SU-DHL-6 (cell line): ENCODE data around the gene EXD2.

Experiments
- H2AFZ ChIP-seq: fragments of 200-600 bp; sonication (generic); 2 replicates; pipeline ENCODE4 v1.6.1; 2014; ENCODE audit warnings: low read depth, mild to moderate bottlenecking, moderate library complexity, mixed read lengths, antibody characterized with exemption, low read length; ENCODE audit not compliant: severe bottlenecking
- H3F3A ChIP-seq: fragments of 200-600 bp; shearing (Covaris generic); 2 replicates; pipeline ENCODE4 v1.6.0; 2016; ENCODE audit warnings: antibody characterized with exemption, mild to moderate bottlenecking; ENCODE audit not compliant: insufficient read depth
- H3K27ac ChIP-seq: fragments of 200-600 bp; sonication (generic); 2 replicates; pipeline ENCODE4 v1.5.1; 2016; ENCODE audit warnings: low read depth, mild to moderate bottlenecking, low read length, moderate library complexity, mixed read lengths
- H3K27me3 ChIP-seq: fragments of 200-600 bp; sonication (generic), shearing (Covaris generic); 2 replicates; pipeline ENCODE4 v1.6.0; 2014; ENCODE audit warnings: mild to moderate bottlenecking, low read length
- H3K36me3 ChIP-seq: fragments of 200-600 bp; sonication (generic); 2 replicates; pipeline ENCODE4 v1.6.1; 2014; ENCODE audit warnings: mild to moderate bottlenecking, low read length, mixed read lengths
- H3K4me2 ChIP-seq: fragments of 300-600, 200-600 bp; shearing (Covaris generic), sonication (generic); 2 replicates; pipeline ENCODE4 v1.6.0; 2014; ENCODE audit warnings: low read length, low read depth, mild to moderate bottlenecking; ENCODE audit not compliant: poor library complexity, severe bottlenecking
- H3K4me3 ChIP-seq: fragments of 200-600 bp; sonication (generic); 2 replicates; pipeline ENCODE4 v1.5.1; 2014; ENCODE audit warnings: antibody characterized with exemption, low read length, mild to moderate bottlenecking, mixed read lengths; ENCODE audit not compliant: insufficient read depth, poor library complexity, severe bottlenecking
- H3K79me2 ChIP-seq: fragments of 200-600 bp; sonication (generic); 2 replicates; pipeline ENCODE4 v1.6.1; 2014; ENCODE audit warnings: mild to moderate bottlenecking, low read length, moderate library complexity; ENCODE audit not compliant: insufficient read depth
- H3K9ac ChIP-seq: fragments of 200-600 bp; sonication (generic); 2 replicates; pipeline ENCODE4 v1.7.0; 2014; ENCODE audit warnings: mild to moderate bottlenecking, low read length
- H3K9me2 ChIP-seq: fragments of 200-600 bp; sonication (generic); replicated peaks from 2 replicates; pipeline ENCODE4 v1.6.1; 2014; ENCODE audit warnings: low read length; ENCODE audit not compliant: insufficient read depth
- H3K9me3 ChIP-seq: fragments of 200-600 bp; sonication (generic); 2 replicates; pipeline ENCODE4 v1.6.1; 2014; ENCODE audit warnings: low read length, mixed read lengths; ENCODE audit not compliant: insufficient read depth
- H4K20me1 ChIP-seq: fragments of 200-600 bp; sonication (generic); 2 replicates; pipeline ENCODE4 v1.6.1; 2014; ENCODE audit warnings: low read depth, mild to moderate bottlenecking, antibody characterized with exemption, low read length, moderate library complexity, mixed read lengths
- EZH2phosphoT487 ChIP-seq: fragments of 200-600 bp; sonication (generic), shearing (Covaris generic); conservative IDR thresholded peaks from 2 replicates; pipeline ENCODE4 v1.6.1; 2018; ENCODE audit warnings: mild to moderate bottlenecking, antibody characterized with exemption, low read length, moderate library complexity, mixed read lengths
- TF ChIP-seq, protein P1 (sequence below): fragments of 200-600 bp; sonication (generic); IDR thresholded peaks from one replicate; pipeline ENCODE4 v1.5.1; 2017; ENCODE audit warnings: antibody characterized with exemption, mild to moderate bottlenecking, low read length, moderate library complexity; ENCODE audit not compliant: insufficient read depth, poor library complexity, severe bottlenecking

The EXD2 gene

DNA sequence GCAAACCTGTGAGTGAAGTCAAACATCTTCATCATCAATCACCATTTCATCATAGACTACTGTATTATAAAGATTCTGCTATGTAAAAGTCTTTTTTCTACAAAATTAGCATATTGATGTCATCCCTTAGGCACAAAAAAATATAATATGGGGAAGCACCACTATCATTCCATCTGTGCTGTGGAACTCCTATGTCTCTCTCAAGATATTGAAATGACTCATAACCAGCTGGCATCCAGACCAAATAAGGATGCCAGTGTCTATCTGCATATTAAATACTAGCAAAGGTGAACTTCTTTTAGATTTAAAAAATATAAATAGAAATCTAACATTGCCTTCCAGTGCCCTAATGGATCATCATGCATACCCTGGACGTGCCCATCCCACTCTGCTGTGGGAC, 20.5 kb upstream of the EXD2 start:
- Histone ChIP-seq H3F3A (no peaks in the 10 kb centered on the region), H3K27ac (no peak overlapping the region), H4K20me1 (no peaks in the 10 kb centered on the region), H3K9me3 (no peaks in the 10 kb centered on the region), H3K36me3 (no peaks in the 10 kb centered on the region), H3K27me3 (no peaks in the 10 kb centered on the region), H3K9ac (no peak overlapping the region), H3K4me2 (no peak overlapping the region), H3K79me2 (no peaks in the 10 kb centered on the region), H3K4me3 (no peak overlapping the region), H3K9me2 (no peaks in the 10 kb centered on the region), H2AFZ (no peak overlapping the region)
- no peak for TF ChIP-seq EZH2phosphoT487
- TF ChIP-seq, protein P1, sequence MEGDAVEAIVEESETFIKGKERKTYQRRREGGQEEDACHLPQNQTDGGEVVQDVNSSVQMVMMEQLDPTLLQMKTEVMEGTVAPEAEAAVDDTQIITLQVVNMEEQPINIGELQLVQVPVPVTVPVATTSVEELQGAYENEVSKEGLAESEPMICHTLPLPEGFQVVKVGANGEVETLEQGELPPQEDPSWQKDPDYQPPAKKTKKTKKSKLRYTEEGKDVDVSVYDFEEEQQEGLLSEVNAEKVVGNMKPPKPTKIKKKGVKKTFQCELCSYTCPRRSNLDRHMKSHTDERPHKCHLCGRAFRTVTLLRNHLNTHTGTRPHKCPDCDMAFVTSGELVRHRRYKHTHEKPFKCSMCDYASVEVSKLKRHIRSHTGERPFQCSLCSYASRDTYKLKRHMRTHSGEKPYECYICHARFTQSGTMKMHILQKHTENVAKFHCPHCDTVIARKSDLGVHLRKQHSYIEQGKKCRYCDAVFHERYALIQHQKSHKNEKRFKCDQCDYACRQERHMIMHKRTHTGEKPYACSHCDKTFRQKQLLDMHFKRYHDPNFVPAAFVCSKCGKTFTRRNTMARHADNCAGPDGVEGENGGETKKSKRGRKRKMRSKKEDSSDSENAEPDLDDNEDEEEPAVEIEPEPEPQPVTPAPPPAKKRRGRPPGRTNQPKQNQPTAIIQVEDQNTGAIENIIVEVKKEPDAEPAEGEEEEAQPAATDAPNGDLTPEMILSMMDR = no peak

DNA sequence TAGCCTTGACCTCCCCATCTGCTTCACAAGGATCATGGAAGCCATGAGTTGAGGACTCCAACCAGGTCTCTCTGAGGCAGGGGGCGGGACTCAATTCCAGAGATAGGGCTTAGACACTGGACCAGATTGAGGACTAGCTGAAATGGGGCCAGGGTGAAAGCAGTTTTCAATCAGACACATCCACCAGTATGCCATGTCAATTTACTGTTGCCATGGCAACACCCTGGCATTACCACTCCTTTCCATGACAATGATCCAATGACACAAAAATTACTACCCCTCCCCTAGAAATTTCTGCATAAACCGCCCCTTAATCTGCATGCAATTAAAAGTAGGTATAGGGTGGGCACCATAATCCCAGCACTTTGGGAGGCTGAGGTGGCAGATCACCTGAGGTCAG, 19.7 kb upstream of the EXD2 start:
- TF ChIP-seq EZH2phosphoT487 = no peak
- TF ChIP-seq, protein P1 = no peak
- H2AFZ ChIP-seq = no peak overlapping the region
- H3K27ac ChIP-seq = no peak overlapping the region
- H3K79me2 ChIP-seq = no peaks in the 10 kb centered on the region
- H3K9ac ChIP-seq = no peak overlapping the region
- H3K4me2 ChIP-seq = no peak overlapping the region
- no peaks in the 10 kb centered on the region for H3F3A ChIP-seq
- H3K36me3 ChIP-seq = no peaks in the 10 kb centered on the region
- H4K20me1 ChIP-seq = no peaks in the 10 kb centered on the region
- no peaks in the 10 kb centered on the region for H3K27me3 ChIP-seq
- no peaks in the 10 kb centered on the region for H3K9me3 ChIP-seq
- no peak overlapping the region for H3K4me3 ChIP-seq
- H3K9me2 ChIP-seq = no peaks in the 10 kb centered on the region

DNA sequence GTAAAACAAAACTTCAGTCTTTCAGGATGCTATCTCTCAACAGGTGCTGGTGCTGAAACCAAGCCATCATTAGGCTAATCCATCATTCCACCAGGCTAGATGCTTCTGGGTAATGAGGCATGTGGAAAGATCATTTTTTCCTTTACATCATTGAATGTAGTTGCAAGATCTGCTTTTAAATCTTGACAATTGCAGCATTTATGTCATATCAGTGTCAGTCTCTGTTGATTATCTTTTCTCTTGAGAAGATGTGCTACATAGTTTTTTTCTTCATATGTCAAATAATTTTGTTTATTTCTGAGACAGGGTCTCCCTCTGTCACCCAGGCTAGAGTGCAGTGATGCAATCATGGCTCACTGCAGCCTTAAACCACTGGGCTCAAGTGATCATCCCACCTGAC, 16.2 kb upstream of the EXD2 start:
- H2AFZ ChIP-seq = no peak overlapping the region
- no peaks in the 10 kb centered on the region for H3K27me3 ChIP-seq
- H3K9ac ChIP-seq = no peak overlapping the region
- no peaks in the 10 kb centered on the region for H4K20me1 ChIP-seq
- no peak overlapping the region for H3K4me2 ChIP-seq
- H3K4me3 ChIP-seq = no peak overlapping the region
- no peak overlapping the region for H3K27ac ChIP-seq
- no peaks in the 10 kb centered on the region for H3K36me3 ChIP-seq
- no peaks in the 10 kb centered on the region for H3K9me2 ChIP-seq
- no peaks in the 10 kb centered on the region for H3K79me2 ChIP-seq
- no peaks in the 10 kb centered on the region for H3F3A ChIP-seq
- TF ChIP-seq, protein P1 = no peak
- no peak for TF ChIP-seq EZH2phosphoT487
- no peaks in the 10 kb centered on the region for H3K9me3 ChIP-seq
